ENCODE results near the gene PLCD4. TPM values are rescaled to one million over a fixed set of nuclear protein-coding genes. Genes with fewer than 3 reads are reported as not detected.

The PLCD4 gene
- total and polyA plus RNA-seq, 2 experiments from 2014 or later = 0.65 to 1.7 TPM

DNA sequence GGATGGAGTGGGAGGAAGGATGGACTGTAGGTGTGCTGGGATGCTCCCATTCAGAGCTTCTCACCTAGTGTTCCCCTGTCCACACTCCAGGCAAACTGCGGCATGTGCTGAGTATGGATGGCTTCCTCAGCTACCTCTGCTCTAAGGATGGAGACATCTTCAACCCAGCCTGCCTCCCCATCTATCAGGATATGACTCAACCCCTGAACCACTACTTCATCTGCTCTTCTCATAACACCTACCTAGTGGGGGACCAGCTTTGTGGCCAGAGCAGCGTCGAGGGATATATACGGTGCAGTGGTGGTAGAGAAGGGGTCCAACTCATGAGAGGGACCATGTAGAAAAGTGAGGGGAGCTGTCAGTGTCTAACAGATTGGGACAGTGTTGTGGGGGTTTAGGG lies 20.2 kb downstream of the PLCD4 start:
- H3K4me1 ChIP-seq (ENCODE audit: insufficient read depth) = no peaks in the 10 kb centered on the region
- TF ChIP-seq EZH2 (IDR thresholded peaks at IDR 0.05; ENCODE audit: borderline replicate concordance) = no peak
- TF ChIP-seq, protein P1, sequence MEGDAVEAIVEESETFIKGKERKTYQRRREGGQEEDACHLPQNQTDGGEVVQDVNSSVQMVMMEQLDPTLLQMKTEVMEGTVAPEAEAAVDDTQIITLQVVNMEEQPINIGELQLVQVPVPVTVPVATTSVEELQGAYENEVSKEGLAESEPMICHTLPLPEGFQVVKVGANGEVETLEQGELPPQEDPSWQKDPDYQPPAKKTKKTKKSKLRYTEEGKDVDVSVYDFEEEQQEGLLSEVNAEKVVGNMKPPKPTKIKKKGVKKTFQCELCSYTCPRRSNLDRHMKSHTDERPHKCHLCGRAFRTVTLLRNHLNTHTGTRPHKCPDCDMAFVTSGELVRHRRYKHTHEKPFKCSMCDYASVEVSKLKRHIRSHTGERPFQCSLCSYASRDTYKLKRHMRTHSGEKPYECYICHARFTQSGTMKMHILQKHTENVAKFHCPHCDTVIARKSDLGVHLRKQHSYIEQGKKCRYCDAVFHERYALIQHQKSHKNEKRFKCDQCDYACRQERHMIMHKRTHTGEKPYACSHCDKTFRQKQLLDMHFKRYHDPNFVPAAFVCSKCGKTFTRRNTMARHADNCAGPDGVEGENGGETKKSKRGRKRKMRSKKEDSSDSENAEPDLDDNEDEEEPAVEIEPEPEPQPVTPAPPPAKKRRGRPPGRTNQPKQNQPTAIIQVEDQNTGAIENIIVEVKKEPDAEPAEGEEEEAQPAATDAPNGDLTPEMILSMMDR (IDR thresholded peaks at IDR 0.05; ENCODE audit: poor library complexity) = no peak
- no peak for TF ChIP-seq EZH2phosphoT487 (IDR thresholded peaks at IDR 0.05; ENCODE audit: low read depth, severe bottlenecking, unreplicated experiment)
- no peak for DNase-seq (ENCODE audit: low spot score)
- no peaks in the 10 kb centered on the region for H3K9me2 ChIP-seq (replicated peaks; ENCODE audit: insufficient read depth)
- WGBS (ENCODE audit: low lambda C conversion rate, missing lambda C conversion rate) = 95% methylated on average over 4 of the region's 4 CpGs
- no peaks in the 10 kb centered on the region for H3K79me2 ChIP-seq
- no peaks in the 10 kb centered on the region for H4K20me1 ChIP-seq (ENCODE audit: insufficient read depth, poor library complexity, severe bottlenecking)
- no peak overlapping the region for H3K4me2 ChIP-seq
- no peaks in the 10 kb centered on the region for H3K36me3 ChIP-seq (replicated peaks; ENCODE audit: insufficient read depth, low read depth)
- H2AFZ ChIP-seq = no peak overlapping the region
- no peaks in the 10 kb centered on the region for H3K9me3 ChIP-seq (ENCODE audit: low read depth)
- H3K27me3 ChIP-seq = no peaks in the 10 kb centered on the region
- no peak overlapping the region for H3K27ac ChIP-seq
- H3K4me3 ChIP-seq = no peak overlapping the region

DNA sequence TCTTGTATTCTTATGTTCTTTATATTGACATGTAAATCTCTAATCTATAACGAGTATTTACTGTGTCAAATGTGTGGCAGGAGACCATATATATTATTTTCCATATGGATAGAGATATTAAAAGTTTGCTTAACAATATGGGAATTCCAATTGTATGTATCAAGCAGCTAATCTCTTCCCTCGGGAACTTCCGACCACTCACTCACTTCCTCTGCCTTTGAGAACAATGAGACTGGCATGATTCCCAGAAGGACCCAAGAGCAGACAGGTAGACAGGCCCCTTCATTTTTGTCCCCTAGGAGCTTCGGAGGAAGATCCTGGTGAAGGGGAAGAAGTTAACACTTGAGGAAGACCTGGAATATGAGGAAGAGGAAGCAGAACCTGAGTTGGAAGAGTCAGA lies 24.1 kb downstream of the PLCD4 start:
- Histone ChIP-seq H3K4me2 (no peak overlapping the region), H3K36me3 (replicated peaks; ENCODE audit: insufficient read depth, low read depth) (no peaks in the 10 kb centered on the region), H3K27me3 (no peaks in the 10 kb centered on the region), H4K20me1 (ENCODE audit: insufficient read depth, poor library complexity, severe bottlenecking) (no peaks in the 10 kb centered on the region), H3K27ac (no peak overlapping the region), H2AFZ (no peak overlapping the region), H3K9me2 (replicated peaks; ENCODE audit: insufficient read depth) (no peaks in the 10 kb centered on the region), H3K4me1 (ENCODE audit: insufficient read depth) (no peaks in the 10 kb centered on the region), H3K4me3 (no peak overlapping the region), H3K79me2 (no peaks in the 10 kb centered on the region), H3K9me3 (ENCODE audit: low read depth) (no peaks in the 10 kb centered on the region)
- TF ChIP-seq EZH2 (IDR thresholded peaks at IDR 0.05; ENCODE audit: borderline replicate concordance) (no peak), EZH2phosphoT487 (IDR thresholded peaks at IDR 0.05; ENCODE audit: low read depth, severe bottlenecking, unreplicated experiment) (no peak)
- TF ChIP-seq, protein P1 (IDR thresholded peaks at IDR 0.05; ENCODE audit: poor library complexity) = no peak
- no peak for DNase-seq (ENCODE audit: low spot score)
- WGBS (ENCODE audit: low lambda C conversion rate, missing lambda C conversion rate) = 89% methylated on average over 4 of the region's 4 CpGs

DNA sequence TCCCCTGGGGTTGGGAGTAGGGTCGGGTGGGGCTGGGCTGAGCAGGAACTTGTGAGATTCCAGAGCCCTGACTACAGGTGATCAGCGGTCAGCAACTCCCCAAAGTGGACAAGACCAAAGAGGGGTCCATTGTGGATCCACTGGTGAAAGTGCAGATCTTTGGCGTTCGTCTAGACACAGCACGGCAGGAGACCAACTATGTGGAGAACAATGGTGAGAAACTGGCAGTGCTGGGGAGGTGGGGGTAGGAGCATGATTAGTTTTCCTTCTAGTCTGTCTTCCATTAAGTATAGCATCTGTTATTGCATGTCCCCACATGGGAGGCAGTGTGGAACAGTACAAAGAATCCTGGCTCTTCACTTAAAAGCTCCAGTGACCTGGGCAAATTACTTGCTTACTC lies 28.0 kb downstream of the PLCD4 start:
- DNase-seq (ENCODE audit: low spot score) = no peak
- Histone ChIP-seq H3K79me2 (no peaks in the 10 kb centered on the region), H3K4me1 (ENCODE audit: insufficient read depth) (no peaks in the 10 kb centered on the region), H2AFZ (no peak overlapping the region), H3K36me3 (replicated peaks; ENCODE audit: insufficient read depth, low read depth) (peaks cover 5% of the 10 kb centered on the region), H3K27ac (no peak overlapping the region), H3K27me3 (no peaks in the 10 kb centered on the region), H3K9me3 (ENCODE audit: low read depth) (no peaks in the 10 kb centered on the region), H3K4me3 (no peak overlapping the region), H3K4me2 (no peak overlapping the region), H3K9me2 (replicated peaks; ENCODE audit: insufficient read depth) (no peaks in the 10 kb centered on the region), H4K20me1 (ENCODE audit: insufficient read depth, poor library complexity, severe bottlenecking) (no peaks in the 10 kb centered on the region)
- TF ChIP-seq EZH2phosphoT487 (IDR thresholded peaks at IDR 0.05; ENCODE audit: low read depth, severe bottlenecking, unreplicated experiment) (no peak), EZH2 (IDR thresholded peaks at IDR 0.05; ENCODE audit: borderline replicate concordance) (no peak)
- TF ChIP-seq, protein P1 (IDR thresholded peaks at IDR 0.05; ENCODE audit: poor library complexity) = no peak
- WGBS (ENCODE audit: low lambda C conversion rate, missing lambda C conversion rate) = 99% methylated on average over 5 of the region's 5 CpGs

DNA sequence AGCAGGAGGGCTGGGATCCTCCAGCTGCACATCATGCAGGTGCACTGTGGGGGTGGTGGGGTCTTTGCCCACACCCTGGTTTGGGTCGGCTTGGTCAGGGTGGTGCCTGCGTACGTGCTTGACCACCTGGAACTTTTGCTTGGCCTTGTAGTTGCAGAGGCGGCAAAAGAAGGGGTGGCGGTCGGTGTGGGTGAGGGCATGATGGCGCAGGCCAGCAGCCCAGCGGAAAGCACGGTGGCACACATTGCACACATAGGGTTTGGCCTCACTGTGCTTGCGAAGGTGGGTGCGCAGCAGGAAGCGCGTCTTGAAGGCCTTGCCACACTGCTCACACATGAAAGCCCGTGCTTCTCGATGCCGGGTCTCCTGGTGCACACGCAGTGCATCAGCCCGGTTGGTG lies 30.7 kb downstream of the PLCD4 start:
- Histone ChIP-seq H3K27me3 (no peaks in the 10 kb centered on the region), H3K79me2 (no peaks in the 10 kb centered on the region), H3K9me2 (replicated peaks; ENCODE audit: insufficient read depth) (no peaks in the 10 kb centered on the region), H2AFZ (no peak overlapping the region), H4K20me1 (ENCODE audit: insufficient read depth, poor library complexity, severe bottlenecking) (no peaks in the 10 kb centered on the region), H3K9me3 (ENCODE audit: low read depth) (no peaks in the 10 kb centered on the region), H3K4me1 (ENCODE audit: insufficient read depth) (no peaks in the 10 kb centered on the region), H3K36me3 (replicated peaks; ENCODE audit: insufficient read depth, low read depth) (peaks cover 5% of the 10 kb centered on the region), H3K27ac (no peak overlapping the region), H3K4me2 (no peak overlapping the region), H3K4me3 (no peak overlapping the region)
- TF ChIP-seq EZH2 (IDR thresholded peaks at IDR 0.05; ENCODE audit: borderline replicate concordance) (no peak), EZH2phosphoT487 (IDR thresholded peaks at IDR 0.05; ENCODE audit: low read depth, severe bottlenecking, unreplicated experiment) (no peak)
- TF ChIP-seq, protein P1 (IDR thresholded peaks at IDR 0.05; ENCODE audit: poor library complexity) = no peak
- DNase-seq (ENCODE audit: low spot score) = no peak
- 99% methylated on average over 18 of the region's 18 CpGs for WGBS (ENCODE audit: low lambda C conversion rate, missing lambda C conversion rate)
